Non-pigmented ciliary epithelial cell (primary cell): ENCODE data around the gene SLX9.

Source experiments
- DNase-seq: peaks from one replicate; pipeline ENCODE4 v3.0.0-alpha.2; 2010; ENCODE audit warnings: low read depth

Gene SLX9

GRCh38 chr21:44977616-44978340 lies 37.9 kb downstream of the SLX9 start:
- DNase-seq = no peak

- no peak for DNase-seq
Measured at GRCh38 chr21:44979687-44980561, 40.1 kb downstream of the SLX9 start.

GRCh38 chr21:44980562-44981489 lies 41.0 kb downstream of the SLX9 start:
- DNase-seq = no peak

GRCh38 chr21:44982558-44983250 lies 42.9 kb downstream of the SLX9 start:
- DNase-seq = no peak

GRCh38 chr21:44983421-44984206 lies 43.8 kb downstream of the SLX9 start:
- no peak for DNase-seq

- no peak for DNase-seq
Measured at GRCh38 chr21:44984428-44984791, 44.6 kb downstream of the SLX9 start.

- DNase-seq = no peak
Measured at GRCh38 chr21:44984792-44985440, 45.1 kb downstream of the SLX9 start.

- no peak for DNase-seq
Measured at GRCh38 chr21:44985441-44986401, 45.9 kb downstream of the SLX9 start.

- DNase-seq = no peak
Measured at GRCh38 chr21:44986471-44987291, 46.9 kb downstream of the SLX9 start.

- no peak for DNase-seq
Measured at GRCh38 chr21:44987301-44987885, 47.6 kb downstream of the SLX9 start.

GRCh38 chr21:44987886-44988606 lies 48.2 kb downstream of the SLX9 start:
- no peak for DNase-seq

- no peak for DNase-seq
Measured at GRCh38 chr21:44988607-44989536, 49.0 kb downstream of the SLX9 start.

GRCh38 chr21:44989537-44989886 lies 49.7 kb downstream of the SLX9 start:
- DNase-seq = no peak

- DNase-seq = no peak
Measured at GRCh38 chr21:44989943-44990780, 50.3 kb downstream of the SLX9 start.

GRCh38 chr21:44990921-44991320 lies 51.1 kb downstream of the SLX9 start:
- no peak for DNase-seq
